22Rv1 (cell line): ENCODE data around the gene PGK1.

Experiments used
- CTCF ChIP-seq: fragments of 450-650 bp; IDR thresholded peaks from 2 replicates; pipeline ENCODE4 v1.5.1; 2017; ENCODE audit warnings: mild to moderate bottlenecking
- ZFX ChIP-seq: fragments of 450-650 bp; IDR thresholded peaks from 2 replicates; pipeline ENCODE4 v1.6.1; 2017; ENCODE audit warnings: antibody characterized with exemption, borderline replicate concordance

GRCh38 chrX:78103623-78104446, at the start of gene PGK1:
- TF ChIP-seq CTCF: no peak
- no peak for TF ChIP-seq ZFX
